Panc1 (cell line): ENCODE measurements around the gene ADSS1. TPM values are rescaled to one million over a fixed set of nuclear protein-coding genes. Genes with fewer than 3 reads are reported as not detected.

ENCODE experiments used
- ATAC-seq: fragments of 200-7000 bp; cut with Tn5 transposase; 2 replicates; pipeline ENCODE4 v1.9.1; 2020; ENCODE audit warnings: mild to moderate bottlenecking, moderate library complexity
- BruUV-seq: library from RNA; stranded (reverse); fragments of 400-500 nt; replicated peaks from 2 replicates; lab custom pipeline; 2021; lab: Mats Ljungman, UMichigan
- CTCF ChIA-PET: fragments of 300-600 bp; sonication (Branson Sonifier 250); formaldehyde crosslinking; loops from one replicate; lab custom pipeline; 2022; ENCODE audit warnings: antibody characterized with exemption; lab: Charles Lee
- POLR2A ChIA-PET: fragments of 300-600 bp; sonication (Branson Sonifier 250); formaldehyde crosslinking; loops from one replicate; lab custom pipeline; 2022; ENCODE audit warnings: antibody characterized with exemption; lab: Charles Lee
- DNase-seq: peaks from one replicate; pipeline ENCODE4 v3.0.0-alpha.2; 2010; ENCODE audit warnings: low read depth, low spot score
- H3K27ac ChIP-seq: 2 replicates; pipeline ENCODE4 v1.5.1; 2011; ENCODE audit warnings: mild to moderate bottlenecking, low read length, inconsistent platforms
- H3K27me3 ChIP-seq: fragments of 200-500 bp; sonication (Bioruptor generic); 2 replicates; pipeline ENCODE4 v1.6.0; 2014; ENCODE audit warnings: low read length, inconsistent platforms; ENCODE audit not compliant: control insufficient read depth, insufficient read depth
- H3K36me3 ChIP-seq: fragments of 200-500 bp; sonication (Bioruptor generic); 2 replicates; pipeline ENCODE4 v1.5.1; 2014; ENCODE audit warnings: inconsistent platforms, mild to moderate bottlenecking, low read length, moderate library complexity; ENCODE audit not compliant: control insufficient read depth, insufficient read depth
- H3K4me1 ChIP-seq: 2 replicates; pipeline ENCODE4 v1.5.1; 2011; ENCODE audit warnings: inconsistent platforms, mild to moderate bottlenecking, low read length, moderate library complexity; ENCODE audit not compliant: control insufficient read depth, insufficient read depth
- H3K4me3 ChIP-seq, 2 experiments: 2 replicates each; pipeline ENCODE4 v1.5.1; 2011 to 2012; ENCODE audit warnings: low read depth in 2 of 2, low read length in 2 of 2, mild to moderate bottlenecking in 2 of 2, inconsistent platforms in 1 of 2, moderate library complexity in 1 of 2
- H3K9me3 ChIP-seq: fragments of 200-500 bp; sonication (Bioruptor generic); 2 replicates; pipeline ENCODE4 v1.5.1; 2014; ENCODE audit warnings: low read depth, mild to moderate bottlenecking, inconsistent platforms, low read length, moderate library complexity; ENCODE audit not compliant: control insufficient read depth, insufficient read depth
- POLR2AphosphoS5 ChIP-seq: IDR thresholded peaks from 2 replicates; pipeline ENCODE4 v1.6.1; 2012; ENCODE audit warnings: mild to moderate bottlenecking, low read depth, low read length, moderate library complexity
- REST ChIP-seq, 2 experiments: IDR thresholded peaks; 2 replicates each; pipeline ENCODE4 v1.6.1; 2011 to 2012; ENCODE audit warnings: low read depth in 2 of 2, control low read depth in 1 of 2, low read length in 1 of 2, mild to moderate bottlenecking in 1 of 2, moderate library complexity in 1 of 2; ENCODE audit not compliant: insufficient read depth in 1 of 2
- SIN3A ChIP-seq: IDR thresholded peaks from 2 replicates; pipeline ENCODE4 v1.6.1; 2012; ENCODE audit warnings: low read depth, mild to moderate bottlenecking, low read length, moderate library complexity, borderline replicate concordance; ENCODE audit not compliant: insufficient read depth
- TCF7L2 ChIP-seq: IDR thresholded peaks from 2 replicates; pipeline ENCODE4 v1.6.1; 2011; ENCODE audit warnings: mild to moderate bottlenecking, low read depth, low read length, inconsistent platforms
- in situ Hi-C: cut with HindIII; loops from 2 replicates; pipeline ENCODE4 v1.10.0; 2016; ENCODE audit warnings: low sequenced_read_pairs, low pct_unique_long_range_greater_than_20kb
- intact Hi-C: fragments of 100-400 bp; cut with micrococcal nuclease; formaldehyde crosslinking; loops from one replicate; pipeline ENCODE4 v1.10.0; 2022; ENCODE audit not compliant: unreplicated experiment
- total RNA-seq: library from RNA; stranded (reverse); gene quantifications from one replicate; pipeline ENCODE4 v1.2.1, GENCODE V29; 2021; ENCODE audit not compliant: unreplicated experiment
- TF ChIP-seq, protein P1 (sequence below): fragments of 450-650 bp; IDR thresholded peaks from 2 replicates; pipeline ENCODE4 v1.5.1; 2017; ENCODE audit warnings: mild to moderate bottlenecking

Gene ADSS1
- total RNA-seq, 1 experiment from 2014 or later: 9.4 TPM

DNA sequence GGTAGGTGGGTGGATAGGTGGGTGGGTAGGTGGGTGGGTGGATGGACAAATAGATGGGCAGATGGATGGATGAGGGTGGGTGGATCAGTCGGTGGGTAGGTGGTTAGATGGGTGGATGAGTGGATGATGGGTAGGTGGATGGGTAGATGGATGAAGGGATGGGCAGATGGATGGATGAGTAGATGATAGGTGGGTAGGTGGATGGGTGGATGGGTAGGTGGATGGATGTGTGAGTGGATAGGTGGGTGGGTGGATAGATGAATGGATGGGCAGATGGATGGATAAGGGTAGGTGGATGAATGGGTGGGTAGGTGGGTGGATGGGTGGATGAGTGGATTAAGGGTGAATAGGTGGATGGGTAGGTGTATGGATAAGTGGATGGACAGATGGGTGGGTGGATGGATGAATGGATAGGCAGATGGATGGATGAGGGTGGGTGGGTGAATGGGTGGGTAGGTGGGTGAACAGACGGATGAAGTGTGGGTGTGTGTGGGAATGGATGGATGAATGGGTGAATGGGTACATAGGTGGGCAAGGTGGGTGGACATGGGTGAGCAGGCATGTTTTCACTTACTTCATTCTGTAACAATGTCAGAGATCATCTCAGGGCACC, 37.9 kb upstream of the ADSS1 start:
- BruUV-seq: no TSS peak
- Histone ChIP-seq H3K4me3 (no peak overlapping the region), H3K27me3 (no peaks in the 10 kb centered on the region), H3K27ac (peak overlapping the region; percentile 93), H3K9me3 (no peaks in the 10 kb centered on the region), H3K36me3 (peaks cover 6% of the 10 kb centered on the region; the same call in 1 of the 2 replicates), H3K4me1 (peaks cover 44% of the 10 kb centered on the region)
- DNase-seq (no peak), ATAC-seq (no peak)
- POLR2A ChIA-PET: no interaction called here
- TF ChIP-seq SIN3A (no peak), TCF7L2 (no peak), REST (IDR thresholded peaks at IDR 0.05; ENCODE audit: insufficient read depth in 1 of 2, low read depth in 2 of 2, low read length in 1 of 2) (no peak), POLR2AphosphoS5 (no peak)
- TF ChIP-seq, protein P1, sequence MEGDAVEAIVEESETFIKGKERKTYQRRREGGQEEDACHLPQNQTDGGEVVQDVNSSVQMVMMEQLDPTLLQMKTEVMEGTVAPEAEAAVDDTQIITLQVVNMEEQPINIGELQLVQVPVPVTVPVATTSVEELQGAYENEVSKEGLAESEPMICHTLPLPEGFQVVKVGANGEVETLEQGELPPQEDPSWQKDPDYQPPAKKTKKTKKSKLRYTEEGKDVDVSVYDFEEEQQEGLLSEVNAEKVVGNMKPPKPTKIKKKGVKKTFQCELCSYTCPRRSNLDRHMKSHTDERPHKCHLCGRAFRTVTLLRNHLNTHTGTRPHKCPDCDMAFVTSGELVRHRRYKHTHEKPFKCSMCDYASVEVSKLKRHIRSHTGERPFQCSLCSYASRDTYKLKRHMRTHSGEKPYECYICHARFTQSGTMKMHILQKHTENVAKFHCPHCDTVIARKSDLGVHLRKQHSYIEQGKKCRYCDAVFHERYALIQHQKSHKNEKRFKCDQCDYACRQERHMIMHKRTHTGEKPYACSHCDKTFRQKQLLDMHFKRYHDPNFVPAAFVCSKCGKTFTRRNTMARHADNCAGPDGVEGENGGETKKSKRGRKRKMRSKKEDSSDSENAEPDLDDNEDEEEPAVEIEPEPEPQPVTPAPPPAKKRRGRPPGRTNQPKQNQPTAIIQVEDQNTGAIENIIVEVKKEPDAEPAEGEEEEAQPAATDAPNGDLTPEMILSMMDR: no peak
- intact Hi-C loops (no loop called here), in situ Hi-C loops (no loop called here)
- CTCF ChIA-PET: no interaction called here

GRCh38 chr14:104686624-104687517, 37.2 kb upstream of the ADSS1 start:
- intact Hi-C loops: no loop called here
- in situ Hi-C loops: no loop called here
- Histone ChIP-seq H3K36me3 (peaks cover 6% of the 10 kb centered on the region; the same call in 1 of the 2 replicates), H3K9me3 (no peaks in the 10 kb centered on the region), H3K27ac (peak overlapping the region; percentile 93), H3K4me3 (no peak overlapping the region), H3K4me1 (peaks cover 42% of the 10 kb centered on the region), H3K27me3 (no peaks in the 10 kb centered on the region)
- ATAC-seq: no peak
- DNase-seq: no peak
- TF ChIP-seq, protein P1: peak; percentile 49; the same call in 1 of the 2 replicates
- TF ChIP-seq POLR2AphosphoS5: no peak
- CTCF ChIA-PET: interaction anchor here (0.6 to 1.5 kb wide), 2 partner anchors 21 to 349 kb away, joined by 3 to 4 read pairs; no protein-coding TSS in a partner anchor
- BruUV-seq: no TSS peak
- POLR2A ChIA-PET: interaction anchor here (1.2 kb wide), 1 partner anchor 8 kb away, joined by 3 read pairs; no protein-coding TSS in a partner anchor
